GM12878 (cell line): ENCODE data around the gene SYTL2.

ENCODE experiments used
- CTCF ChIP-seq, 3 experiments: IDR thresholded peaks in 2 of 3; conservative IDR thresholded peaks in 1 of 3; 2 replicates each; pipeline ENCODE4 v1.5.1; 2011; ENCODE audit warnings: low read depth in 3 of 3, low read length in 3 of 3, mild to moderate bottlenecking in 3 of 3, control low read depth in 2 of 3, moderate library complexity in 2 of 3, inconsistent platforms in 1 of 3, mixed read lengths in 1 of 3; ENCODE audit not compliant: control insufficient read depth in 2 of 3, insufficient read depth in 1 of 3; ENCODE audit errors: extremely low read depth in 1 of 3
- ELK1 ChIP-seq: IDR thresholded peaks from 2 replicates; pipeline ENCODE4 v1.6.1; 2012; ENCODE audit warnings: low read depth, low read length, improper control_type of control experiment
- EP300 ChIP-seq, 2 experiments: fragments of 150-350 bp in 1 of 2; IDR thresholded peaks; 2 replicates each; pipeline ENCODE4 v1.6.1; 2011 to 2012; ENCODE audit warnings: low read depth in 2 of 2, low read length in 2 of 2, borderline replicate concordance in 1 of 2, improper control_type of control experiment in 1 of 2, inconsistent platforms in 1 of 2; ENCODE audit not compliant: control insufficient read depth in 1 of 2
- NFIC ChIP-seq: IDR thresholded peaks from 2 replicates; pipeline ENCODE4 v1.6.1; 2012; ENCODE audit warnings: low read depth, mild to moderate bottlenecking, inconsistent platforms, low read length, moderate library complexity
- PBX3 ChIP-seq: IDR thresholded peaks from 2 replicates; pipeline ENCODE4 v1.6.1; 2011; ENCODE audit warnings: mild to moderate bottlenecking, low read depth, low read length, moderate library complexity; ENCODE audit not compliant: insufficient replicate concordance
- SIN3A ChIP-seq: IDR thresholded peaks from 2 replicates; pipeline ENCODE4 v1.6.1; 2012; ENCODE audit warnings: low read depth, low read length, improper control_type of control experiment
- SPI1 ChIP-seq: IDR thresholded peaks from 2 replicates; pipeline ENCODE4 v1.6.1; 2011; ENCODE audit warnings: low read depth, mild to moderate bottlenecking, low read length, moderate library complexity, borderline replicate concordance; ENCODE audit not compliant: insufficient read depth
- TAF1 ChIP-seq: IDR thresholded peaks from 2 replicates; pipeline ENCODE4 v1.6.1; 2011; ENCODE audit warnings: mild to moderate bottlenecking, low read depth, low read length, borderline replicate concordance
- TCF7 ChIP-seq: IDR thresholded peaks from 2 replicates; pipeline ENCODE4 v1.6.1; 2014; ENCODE audit warnings: antibody characterized with exemption, borderline replicate concordance
- YY1 ChIP-seq: IDR thresholded peaks from 2 replicates; pipeline ENCODE4 v1.6.1; 2011; ENCODE audit warnings: low read depth, mild to moderate bottlenecking, low read length
- ZBTB40 ChIP-seq: fragments of 450-650 bp; IDR thresholded peaks from 2 replicates; pipeline ENCODE4 v1.6.1; 2016; ENCODE audit warnings: mild to moderate bottlenecking, moderate library complexity, borderline replicate concordance

GRCh38 chr11:85755701-85756100 is 55.2 kb downstream of the SYTL2 start:
- TF ChIP-seq CTCF (IDR thresholded peaks at IDR 0.05 in 2 of 3, conservative IDR thresholded peaks at IDR 0.05 in 1 of 3; ENCODE audit: control insufficient read depth in 2 of 3, extremely low read depth in 1 of 3, insufficient read depth in 1 of 3, low read depth in 3 of 3, low read length in 3 of 3) (no peak), NFIC (no peak), SIN3A (no peak), PBX3 (no peak), EP300 (IDR thresholded peaks at IDR 0.05; ENCODE audit: borderline replicate concordance in 1 of 2, control insufficient read depth in 1 of 2, low read depth in 2 of 2, low read length in 2 of 2) (no peak), SPI1 (no peak), YY1 (no peak), ZBTB40 (no peak), ELK1 (no peak), TAF1 (no peak), TCF7 (no peak)
